Frontal cortex (tissue), 4 donors: ENCODE results near the gene CPVL. TPM values are rescaled to one million over a fixed set of nuclear protein-coding genes. Genes with fewer than 3 reads are reported as not detected.
A peak's percentile ranks its signal among the peaks of the same experiment; 100 is the strongest.

Source experiments
- DNase-seq, 2 donors: peaks; one replicate each; pipeline ENCODE4 v3.0.0; 2012; ENCODE audit warnings: low spot score in 2 of 2
- FAIRE-seq: peaks from 2 replicates; lab custom pipeline; 2012; peaks lifted over from hg19 to GRCh38; lab: Jason Lieb, UNC
- total RNA-seq: library from RNA; depleted of rRNA; stranded (reverse); fragments of >200 nt; gene quantifications from one replicate; pipeline ENCODE4 v1.2.3, GENCODE V29; 2014
- donor health status: control.
- donor health status: control.
- donor health status: control.

The CPVL gene
- total RNA-seq, 1 donor from 2014 or later = 54.6 TPM

- no peak for DNase-seq
- FAIRE-seq = no peak
Measured at GRCh38 chr7:29065181-29065857, 81.0 kb downstream of the CPVL start.

- FAIRE-seq (no peak), DNase-seq (no peak)
Measured at GRCh38 chr7:29063872-29064271, 82.5 kb downstream of the CPVL start.

GRCh38 chr7:29063236-29063635 lies 83.1 kb downstream of the CPVL start:
- DNase-seq (no peak), FAIRE-seq (no peak)

GRCh38 chr7:29053105-29053872 lies 93.0 kb downstream of the CPVL start:
- FAIRE-seq (no peak), DNase-seq (no peak)

GRCh38 chr7:29046978-29047377 lies 99.4 kb downstream of the CPVL start:
- no peak for FAIRE-seq
- no peak for DNase-seq

- DNase-seq (no peak), FAIRE-seq (no peak)
Measured at GRCh38 chr7:29045258-29046086, 100.9 kb downstream of the CPVL start.

GRCh38 chr7:29044554-29044953 lies 101.8 kb downstream of the CPVL start:
- no peak for FAIRE-seq
- no peak for DNase-seq

GRCh38 chr7:29043576-29043975 lies 102.8 kb downstream of the CPVL start:
- FAIRE-seq (no peak), DNase-seq (no peak)

- no peak for DNase-seq
- no peak for FAIRE-seq
Measured at GRCh38 chr7:29042824-29043231, 103.5 kb downstream of the CPVL start.

GRCh38 chr7:29041991-29042390 lies 104.3 kb downstream of the CPVL start:
- DNase-seq = no peak
- FAIRE-seq = no peak

GRCh38 chr7:29040579-29040925 lies 105.8 kb downstream of the CPVL start:
- FAIRE-seq (no peak), DNase-seq (no peak)

- DNase-seq (no peak), FAIRE-seq (no peak)
Measured at GRCh38 chr7:29039821-29040578, 106.3 kb downstream of the CPVL start.

- DNase-seq (no peak), FAIRE-seq (no peak)
Measured at GRCh38 chr7:29038463-29038862, 107.9 kb downstream of the CPVL start.

GRCh38 chr7:29035044-29035740 lies 111.1 kb downstream of the CPVL start:
- no peak for FAIRE-seq
- no peak for DNase-seq

GRCh38 chr7:29033584-29033983 lies 112.8 kb downstream of the CPVL start:
- DNase-seq (no peak), FAIRE-seq (no peak)

GRCh38 chr7:29032146-29032545 lies 114.2 kb downstream of the CPVL start:
- FAIRE-seq (no peak), DNase-seq (no peak)

GRCh38 chr7:29030781-29031275 lies 115.5 kb downstream of the CPVL start:
- FAIRE-seq (no peak), DNase-seq (no peak)

- FAIRE-seq (no peak), DNase-seq (no peak)
Measured at GRCh38 chr7:29022291-29022988, 123.9 kb downstream of the CPVL start.

GRCh38 chr7:29019896-29020295 lies 126.4 kb downstream of the CPVL start:
- DNase-seq (peak in 1 of 2 donors; percentile 16), FAIRE-seq (no peak)
